CD4-positive, CD25-positive, alpha-beta regulatory T cell (primary cell): ENCODE results near the gene PPP1R12B. TPM values are rescaled to one million over a fixed set of nuclear protein-coding genes. Genes with fewer than 3 reads are reported as not detected.

Experiments used
- ATAC-seq, 2 donors: fragments of 150-1000 bp; cut with Tn5 transposase; one replicate each; pipeline ENCODE4 v1.10.0; 2021; ENCODE audit warnings: low read depth in 2 of 2, moderate number of reproducible peaks in 2 of 2, moderate library complexity in 1 of 2
- DNase-seq, 3 donors: peaks; one replicate each; pipeline versions ENCODE4 v3.0.0 to v3.0.0-alpha.2; 2012 to 2022; ENCODE audit warnings: mixed read lengths in 1 of 3
- H3K27ac ChIP-seq: one replicate; pipeline ENCODE4 v1.7.0; 2013; ENCODE audit warnings: mild to moderate bottlenecking, low read length; ENCODE audit not compliant: insufficient read depth, poor library complexity, severe bottlenecking
- H3K27me3 ChIP-seq: one replicate; pipeline ENCODE4 v1.7.0; 2013; ENCODE audit warnings: low read length; ENCODE audit not compliant: control insufficient read depth, insufficient read depth
- H3K36me3 ChIP-seq: one replicate; pipeline ENCODE4 v1.7.0; 2013; ENCODE audit warnings: mild to moderate bottlenecking, low read length, moderate library complexity; ENCODE audit not compliant: control insufficient read depth, insufficient read depth
- H3K4me1 ChIP-seq: 2 replicates; pipeline ENCODE4 v1.7.0; 2013; ENCODE audit warnings: mild to moderate bottlenecking, low read length; ENCODE audit not compliant: insufficient read depth, control insufficient read depth, poor library complexity, severe bottlenecking
- H3K4me3 ChIP-seq: one replicate; pipeline ENCODE4 v1.7.0; 2013; ENCODE audit warnings: low read depth, mild to moderate bottlenecking, low read length, moderate library complexity
- H3K9me3 ChIP-seq, 2 experiments: 1 replicate in 1 of 2; 2 replicates in 1 of 2; pipeline ENCODE4 v1.7.0; 2013; ENCODE audit warnings: low read length in 2 of 2, mild to moderate bottlenecking in 1 of 2, moderate library complexity in 1 of 2; ENCODE audit not compliant: control insufficient read depth in 2 of 2
- H3K27ac Mint-ChIP-seq, 3 donors: one replicate each; pipeline ENCODE4 v1.8.0; 2020 to 2022; ENCODE audit warnings: mild to moderate bottlenecking in 3 of 3, mixed read lengths in 3 of 3, moderate library complexity in 2 of 3
- H3K27me3 Mint-ChIP-seq: one replicate; pipeline ENCODE4 v1.8.0; 2022; ENCODE audit warnings: mild to moderate bottlenecking, mixed read lengths
- H3K36me3 Mint-ChIP-seq: one replicate; pipeline ENCODE4 v1.8.0; 2020; ENCODE audit warnings: mixed read lengths
- H3K4me1 Mint-ChIP-seq, 4 donors: one replicate each; pipeline ENCODE4 v1.8.0; 2020 to 2022; ENCODE audit warnings: mixed read lengths in 4 of 4, mild to moderate bottlenecking in 1 of 4
- H3K4me3 Mint-ChIP-seq, 4 donors: one replicate each; pipeline ENCODE4 v1.8.0; 2020 to 2022; ENCODE audit warnings: mild to moderate bottlenecking in 4 of 4, mixed read lengths in 4 of 4, moderate library complexity in 3 of 4
- H3K9me3 Mint-ChIP-seq, 7 donors: one replicate each; pipeline ENCODE4 v1.8.0; 2020 to 2022; ENCODE audit warnings: mixed read lengths in 7 of 7, mild to moderate bottlenecking in 3 of 7, moderate library complexity in 2 of 7
- polyA plus RNA-seq, 4 donors: library from polyadenylated mRNA; unstranded; fragments of 300-500 nt; fragmentation: Illumina TruSeq; gene quantifications; one replicate each; pipeline ENCODE4 v1.2.3, GENCODE V29; 2021
- total RNA-seq: library from RNA; stranded (reverse); gene quantifications from one replicate; pipeline ENCODE4 v1.2.3, GENCODE V29; 2022

PPP1R12B gene
- total and polyA plus RNA-seq, 5 donors from 2014 or later: 3.8 to 32.5 (median 4.2) TPM

DNA sequence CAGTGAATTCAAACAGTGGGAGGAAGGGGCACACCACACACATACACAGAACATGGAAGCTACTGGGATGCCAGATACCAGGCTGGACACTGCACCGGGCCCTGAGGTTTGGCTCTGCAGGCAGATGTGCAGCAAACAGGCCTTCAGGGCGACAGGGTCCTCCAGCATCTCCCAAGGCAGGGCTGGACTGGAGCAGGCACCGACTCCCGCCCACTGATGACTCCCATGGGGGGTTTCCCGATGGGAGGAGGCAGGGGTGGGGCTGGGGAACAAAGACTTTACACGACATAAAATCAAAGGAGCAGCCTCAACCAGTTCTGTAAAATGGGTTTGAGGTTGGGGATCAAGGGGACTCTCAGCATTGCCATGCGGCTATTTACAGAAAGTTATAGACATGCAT, 243.6 kb downstream of the PPP1R12B start:
- Histone ChIP-seq H3K27ac (no peak overlapping the region), H3K4me1 (no peaks in the 10 kb centered on the region), H3K27me3 (no peaks in the 10 kb centered on the region), H3K36me3 (no peaks in the 10 kb centered on the region), H3K9me3 (no peaks in the 10 kb centered on the region), H3K4me3 (no peak overlapping the region)
- H3K27me3 Mint-ChIP-seq: no peaks in the 10 kb centered on the region
- H3K9me3 Mint-ChIP-seq: no peaks in the 10 kb centered on the region
- no peaks in the 10 kb centered on the region for H3K4me1 Mint-ChIP-seq
- no peak overlapping the region for H3K4me3 Mint-ChIP-seq
- H3K36me3 Mint-ChIP-seq: peaks cover 16% of the 10 kb centered on the region
- no peak for ATAC-seq
- no peak for DNase-seq
- no peak overlapping the region for H3K27ac Mint-ChIP-seq

GRCh38 chr1:202593845-202594244, 245.3 kb downstream of the PPP1R12B start:
- H3K9me3 ChIP-seq: no peaks in the 10 kb centered on the region
- no peak overlapping the region for H3K27ac ChIP-seq
- no peak overlapping the region for H3K4me3 Mint-ChIP-seq
- DNase-seq (no peak), ATAC-seq (no peak)
- no peak overlapping the region for H3K27ac Mint-ChIP-seq
- H3K9me3 Mint-ChIP-seq: no peaks in the 10 kb centered on the region
- H3K4me1 Mint-ChIP-seq: peaks cover 0 to 2% (median 0%) of the 10 kb centered on the region in 4 donors
- H3K36me3 ChIP-seq: no peaks in the 10 kb centered on the region
- H3K4me1 ChIP-seq: no peaks in the 10 kb centered on the region
- H3K27me3 ChIP-seq: no peaks in the 10 kb centered on the region
- H3K4me3 ChIP-seq: no peak overlapping the region
- H3K27me3 Mint-ChIP-seq: no peaks in the 10 kb centered on the region
- peaks cover 22% of the 10 kb centered on the region for H3K36me3 Mint-ChIP-seq

DNA sequence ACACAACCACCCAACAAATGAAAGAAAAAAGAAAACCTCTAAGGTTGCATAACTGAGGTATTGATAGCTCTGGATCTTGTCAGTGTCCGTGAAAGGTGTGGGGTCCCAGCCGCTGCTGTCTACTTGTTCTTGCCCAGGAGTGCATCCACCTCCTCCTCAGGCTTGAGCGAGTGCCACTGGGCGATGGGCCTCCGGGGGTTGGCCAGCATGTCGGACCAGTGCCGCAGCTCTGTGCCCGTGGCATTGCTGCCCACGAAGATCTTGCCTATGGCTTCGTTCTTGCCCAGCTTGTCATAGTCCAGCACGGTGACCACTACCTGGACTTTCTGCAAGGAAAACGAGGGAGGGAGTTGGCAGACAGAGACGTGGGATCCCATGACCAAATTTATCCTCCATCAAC, 248.1 kb downstream of the PPP1R12B start:
- DNase-seq (no peak), ATAC-seq (no peak)
- no peaks in the 10 kb centered on the region for H3K9me3 ChIP-seq
- H3K27me3 ChIP-seq: no peaks in the 10 kb centered on the region
- no peak overlapping the region for H3K4me3 Mint-ChIP-seq
- no peaks in the 10 kb centered on the region for H3K36me3 ChIP-seq
- no peak overlapping the region for H3K4me3 ChIP-seq
- H3K27ac Mint-ChIP-seq: no peak overlapping the region
- H3K4me1 Mint-ChIP-seq: peaks cover 0 to 2% (median 0%) of the 10 kb centered on the region in 4 donors
- no peaks in the 10 kb centered on the region for H3K4me1 ChIP-seq
- peaks cover 22% of the 10 kb centered on the region for H3K36me3 Mint-ChIP-seq
- no peaks in the 10 kb centered on the region for H3K9me3 Mint-ChIP-seq
- H3K27me3 Mint-ChIP-seq: no peaks in the 10 kb centered on the region
- no peak overlapping the region for H3K27ac ChIP-seq

GRCh38 chr1:202597090-202597761, 248.7 kb downstream of the PPP1R12B start:
- no peaks in the 10 kb centered on the region for H3K4me1 ChIP-seq
- DNase-seq (no peak), ATAC-seq (no peak)
- H3K4me3 Mint-ChIP-seq: no peak overlapping the region
- H3K27me3 ChIP-seq: no peaks in the 10 kb centered on the region
- H3K4me1 Mint-ChIP-seq: peaks cover 0 to 2% (median 0%) of the 10 kb centered on the region in 4 donors
- no peaks in the 10 kb centered on the region for H3K36me3 ChIP-seq
- H3K4me3 ChIP-seq: no peak overlapping the region
- peak overlapping the region in 1 of 3 donors; percentile 77 for H3K27ac Mint-ChIP-seq
- H3K36me3 Mint-ChIP-seq: peaks cover 22% of the 10 kb centered on the region
- H3K9me3 ChIP-seq: no peaks in the 10 kb centered on the region
- H3K27me3 Mint-ChIP-seq: no peaks in the 10 kb centered on the region
- H3K27ac ChIP-seq: no peak overlapping the region
- no peaks in the 10 kb centered on the region for H3K9me3 Mint-ChIP-seq

DNA sequence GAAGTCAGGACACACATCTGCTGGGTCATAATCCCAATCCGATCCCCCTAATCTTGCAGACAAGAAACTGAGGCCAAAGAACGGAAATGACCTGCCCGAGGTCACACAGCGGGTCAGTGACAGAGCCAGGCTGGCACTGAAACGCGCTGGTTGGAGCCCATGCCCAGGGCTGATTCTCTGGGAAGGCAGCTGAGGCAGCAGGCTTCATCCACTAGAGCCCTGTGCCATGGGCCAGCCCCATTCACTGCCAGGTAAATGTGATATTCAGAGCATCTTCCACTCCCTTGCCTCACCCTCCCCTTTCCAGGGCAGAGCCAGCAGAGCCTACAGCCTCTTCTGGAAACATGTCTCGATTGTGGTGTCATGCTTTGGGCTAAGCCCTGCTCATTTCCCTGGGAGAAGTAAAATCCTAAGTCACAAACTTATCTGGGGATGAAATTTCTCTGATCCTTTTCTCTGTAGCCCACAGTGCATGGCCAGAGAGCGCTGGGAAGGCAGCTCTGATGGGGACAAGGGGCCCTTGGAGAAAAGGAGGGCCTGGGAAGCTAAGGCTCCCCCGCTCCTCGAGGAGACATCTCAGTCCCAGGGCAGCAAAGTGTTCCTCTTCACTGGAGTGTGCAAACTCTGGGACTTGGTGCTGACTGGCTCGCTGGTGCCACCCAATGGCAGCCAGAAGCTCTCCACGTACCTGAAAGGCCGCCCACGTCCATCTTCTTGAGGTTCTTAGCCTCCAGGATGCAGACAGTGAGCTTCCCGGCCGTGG, 251.4 kb downstream of the PPP1R12B start:
- Mint-ChIP-seq H3K4me3 (no peak overlapping the region), H3K36me3 (peaks cover 27% of the 10 kb centered on the region), H3K9me3 (no peaks in the 10 kb centered on the region), H3K4me1 (peaks cover 0 to 3% (median under 1%) of the 10 kb centered on the region in 4 donors), H3K27ac (no peak overlapping the region), H3K27me3 (no peaks in the 10 kb centered on the region)
- Histone ChIP-seq H3K4me3 (no peak overlapping the region), H3K27ac (no peak overlapping the region), H3K36me3 (no peaks in the 10 kb centered on the region), H3K27me3 (no peaks in the 10 kb centered on the region), H3K4me1 (no peaks in the 10 kb centered on the region), H3K9me3 (no peaks in the 10 kb centered on the region)
- ATAC-seq: peak in 1 of 2 donors; percentile 34
- peak in 1 of 3 donors; percentile 45 for DNase-seq

- Histone ChIP-seq H3K36me3 (no peaks in the 10 kb centered on the region), H3K27ac (no peak overlapping the region), H3K9me3 (no peaks in the 10 kb centered on the region), H3K4me1 (no peaks in the 10 kb centered on the region), H3K4me3 (no peak overlapping the region), H3K27me3 (no peaks in the 10 kb centered on the region)
- no peaks in the 10 kb centered on the region for H3K9me3 Mint-ChIP-seq
- H3K27me3 Mint-ChIP-seq: no peaks in the 10 kb centered on the region
- peaks cover 0 to 3% (median under 1%) of the 10 kb centered on the region in 4 donors for H3K4me1 Mint-ChIP-seq
- peaks cover 29% of the 10 kb centered on the region for H3K36me3 Mint-ChIP-seq
- DNase-seq (no peak), ATAC-seq (no peak)
- no peak overlapping the region for H3K4me3 Mint-ChIP-seq
- H3K27ac Mint-ChIP-seq: no peak overlapping the region
These were observed 252.0 kb downstream of the PPP1R12B start for GRCh38 chr1:202600432-202601041.

DNA sequence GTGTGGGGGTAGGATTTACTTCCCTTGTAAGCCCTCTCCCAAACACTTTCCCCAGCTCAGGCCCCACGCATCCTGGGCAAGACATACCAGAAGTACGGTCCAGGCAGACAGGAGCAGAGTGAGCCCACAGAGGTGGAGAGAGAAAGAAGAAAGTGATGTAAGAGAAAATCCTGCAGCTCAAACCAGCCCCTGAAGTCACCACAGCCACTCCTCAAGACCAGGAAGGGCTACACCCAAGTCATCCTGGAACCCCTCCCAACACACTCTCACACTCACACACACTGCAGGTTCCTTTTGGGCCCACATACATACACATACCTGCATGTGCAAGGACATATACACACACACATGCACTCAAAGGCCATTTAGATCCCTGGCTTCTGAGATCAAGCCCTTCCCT, 254.9 kb downstream of the PPP1R12B start:
- Mint-ChIP-seq H3K27me3 (no peaks in the 10 kb centered on the region), H3K4me3 (no peak overlapping the region), H3K36me3 (peaks cover 22% of the 10 kb centered on the region), H3K4me1 (peaks cover 0 to 2% (median under 1%) of the 10 kb centered on the region in 4 donors), H3K27ac (no peak overlapping the region), H3K9me3 (no peaks in the 10 kb centered on the region)
- Histone ChIP-seq H3K27me3 (no peaks in the 10 kb centered on the region), H3K4me3 (no peak overlapping the region), H3K36me3 (no peaks in the 10 kb centered on the region), H3K4me1 (no peaks in the 10 kb centered on the region), H3K9me3 (no peaks in the 10 kb centered on the region), H3K27ac (no peak overlapping the region)
- ATAC-seq (no peak), DNase-seq (no peak)
